H1 (cell line): ENCODE results near the gene GPRC5D. TPM values are rescaled to one million over a fixed set of nuclear protein-coding genes. Genes with fewer than 3 reads are reported as not detected.

Experiments used
- CTCF ChIA-PET: fragments of 300-600 bp; sonication (Branson Sonifier 250); formaldehyde crosslinking; loops from one replicate; lab custom pipeline; 2021; ENCODE audit not compliant: partially characterized antibody; lab: Charles Lee
- POLR2A ChIA-PET: fragments of 300-600 bp; sonication (Branson Sonifier 250); formaldehyde crosslinking; loops from one replicate; lab custom pipeline; 2021; ENCODE audit warnings: inconsistent platforms; ENCODE audit not compliant: partially characterized antibody; lab: Charles Lee
- DNase-seq, 2 experiments: peaks; one replicate each; pipeline versions ENCODE4 v3.0.0 to v3.0.0-alpha.2; 2010 to 2022; ENCODE audit warnings: low spot score in 2 of 2, low read depth in 1 of 2, mixed read lengths in 1 of 2
- FAIRE-seq: peaks from 2 replicates; lab custom pipeline; 2011; peaks lifted over from hg19 to GRCh38; lab: Jason Lieb, UNC
- H2AFZ ChIP-seq: 2 replicates; pipeline ENCODE4 v1.8.1; 2012; ENCODE audit warnings: low read length, inconsistent platforms
- H2AK5ac ChIP-seq: 2 replicates; pipeline ENCODE4 v1.6.1; 2013; ENCODE audit warnings: low read depth, low read length
- H2BK120ac ChIP-seq: replicated peaks from 2 replicates; pipeline ENCODE3; 2013; ENCODE audit warnings: low read depth, low read length, inconsistent platforms
- H2BK12ac ChIP-seq: 2 replicates; pipeline ENCODE4 v1.6.1; 2013; ENCODE audit warnings: low read depth, low read length
- H2BK15ac ChIP-seq: 2 replicates; pipeline ENCODE4 v1.6.1; 2013; ENCODE audit warnings: low read length
- H2BK20ac ChIP-seq: 2 replicates; pipeline ENCODE4 v1.6.1; 2013; ENCODE audit warnings: low read length
- H2BK5ac ChIP-seq: 2 replicates; pipeline ENCODE4 v1.6.1; 2013; ENCODE audit warnings: low read depth, low read length
- H3K14ac ChIP-seq: 2 replicates; pipeline ENCODE4 v1.6.1; 2013; ENCODE audit warnings: inconsistent platforms; ENCODE audit not compliant: insufficient read length
- H3K18ac ChIP-seq: 2 replicates; pipeline ENCODE4 v1.6.1; 2013; ENCODE audit warnings: low read length; ENCODE audit errors: extremely low read depth
- H3K23ac ChIP-seq: 2 replicates; pipeline ENCODE4 v1.6.1; 2013; ENCODE audit warnings: inconsistent platforms; ENCODE audit not compliant: insufficient read length
- H3K23me2 ChIP-seq: 2 replicates; pipeline ENCODE4 v1.6.1; 2013; ENCODE audit warnings: low read depth, low read length
- H3K27ac ChIP-seq: 2 replicates; pipeline ENCODE4 v1.6.1; 2011; ENCODE audit warnings: low read depth, low read length, inconsistent platforms
- H3K27me3 ChIP-seq, 4 experiments: replicated peaks in 1 of 4; 1 replicate in 1 of 4; 2 replicates in 3 of 4; pipeline versions ENCODE4 v1.6.1 to v1.8.1; 2011 to 2013; ENCODE audit warnings: low read length in 3 of 4, mild to moderate bottlenecking in 3 of 4, inconsistent platforms in 2 of 4, mixed read lengths in 2 of 4, moderate library complexity in 1 of 4; ENCODE audit not compliant: control insufficient read depth in 3 of 4, insufficient read depth in 3 of 4; ENCODE audit errors: extremely low read depth in 1 of 4
- H3K36me3 ChIP-seq, 4 experiments: 2 replicates each; pipeline versions ENCODE4 v1.6.1 to v1.8.1; 2011 to 2013; ENCODE audit warnings: mild to moderate bottlenecking in 4 of 4, low read length in 3 of 4, moderate library complexity in 2 of 4, control low read depth in 1 of 4, inconsistent platforms in 1 of 4; ENCODE audit not compliant: insufficient read depth in 4 of 4, control insufficient read depth in 2 of 4
- H3K4ac ChIP-seq: replicated peaks from 2 replicates; pipeline ENCODE3; 2013; ENCODE audit warnings: low read length, low read depth, mixed read lengths, inconsistent platforms; ENCODE audit not compliant: insufficient read length
- H3K4me1 ChIP-seq, 4 experiments: replicated peaks in 1 of 4; 1 replicate in 1 of 4; 2 replicates in 3 of 4; pipeline versions ENCODE4 v1.6.1 to v1.8.1; 2011 to 2013; ENCODE audit warnings: low read length in 3 of 4, inconsistent platforms in 2 of 4, mixed read lengths in 1 of 4; ENCODE audit not compliant: insufficient read depth in 4 of 4, control insufficient read depth in 3 of 4
- H3K4me2 ChIP-seq, 2 experiments: 2 replicates each; pipeline versions ENCODE4 v1.6.1 to v1.8.1; 2011 to 2013; ENCODE audit warnings: low read depth in 2 of 2, low read length in 2 of 2, control low read depth in 1 of 2, inconsistent platforms in 1 of 2, mild to moderate bottlenecking in 1 of 2; ENCODE audit not compliant: insufficient read depth in 1 of 2
- H3K4me3 ChIP-seq, 4 experiments: fragments of 200-600, 300-600 bp in 1 of 4; sonication (generic), shearing (Covaris generic), sonication (Bioruptor Twin) in 1 of 4; 2 replicates each; pipeline versions ENCODE4 v1.5.1 to v1.8.1; 2011 to 2016; ENCODE audit warnings: low read length in 4 of 4, low read depth in 3 of 4, control low read depth in 2 of 4, inconsistent platforms in 2 of 4, mild to moderate bottlenecking in 2 of 4, mixed read lengths in 1 of 4, moderate library complexity in 1 of 4; ENCODE audit not compliant: insufficient read depth in 2 of 4; ENCODE audit errors: extremely low read depth in 1 of 4
- H3K56ac ChIP-seq: replicated peaks from 2 replicates; pipeline ENCODE3; 2013; ENCODE audit warnings: low read depth, mild to moderate bottlenecking, mixed read lengths, low read length, inconsistent platforms; ENCODE audit not compliant: insufficient read length
- H3K79me1 ChIP-seq: 2 replicates; pipeline ENCODE4 v1.6.1; 2013; ENCODE audit warnings: low read depth, low read length, control low read depth
- H3K79me2 ChIP-seq, 2 experiments: 2 replicates each; pipeline versions ENCODE4 v1.6.1 to v1.8.1; 2012 to 2013; ENCODE audit warnings: low read length in 2 of 2, mild to moderate bottlenecking in 2 of 2, inconsistent platforms in 1 of 2; ENCODE audit not compliant: insufficient read depth in 2 of 2, control insufficient read depth in 1 of 2
- H3K9ac ChIP-seq, 4 experiments: replicated peaks in 1 of 4; 1 replicate in 1 of 4; 2 replicates in 3 of 4; pipeline versions ENCODE4 v1.6.1 to v1.8.1; 2011 to 2013; ENCODE audit warnings: low read depth in 3 of 4, low read length in 3 of 4, control low read depth in 2 of 4, mild to moderate bottlenecking in 2 of 4, moderate library complexity in 2 of 4, inconsistent platforms in 1 of 4; ENCODE audit errors: extremely low read depth in 1 of 4
- H3K9me3 ChIP-seq, 2 experiments: 2 replicates each; pipeline versions ENCODE4 v1.6.1 to v1.8.1; 2012 to 2013; ENCODE audit warnings: mild to moderate bottlenecking in 2 of 2, moderate library complexity in 2 of 2, control low read depth in 1 of 2, inconsistent platforms in 1 of 2, low read depth in 1 of 2, low read length in 1 of 2, mixed read lengths in 1 of 2; ENCODE audit not compliant: insufficient read depth in 2 of 2
- H4K20me1 ChIP-seq, 2 experiments: replicated peaks in 1 of 2; 2 replicates each; pipeline versions ENCODE3 to v1.8.1; 2011 to 2013; ENCODE audit warnings: inconsistent platforms in 2 of 2, low read length in 2 of 2, mild to moderate bottlenecking in 1 of 2; ENCODE audit not compliant: insufficient read depth in 2 of 2, control insufficient read depth in 1 of 2
- H4K5ac ChIP-seq: 2 replicates; pipeline ENCODE4 v1.6.1; 2013; ENCODE audit warnings: low read length, low read depth, mixed read lengths, inconsistent platforms; ENCODE audit not compliant: insufficient read length
- H4K8ac ChIP-seq: 2 replicates; pipeline ENCODE4 v1.8.0; 2013; ENCODE audit warnings: mild to moderate bottlenecking, moderate library complexity, low read length, inconsistent platforms; ENCODE audit not compliant: insufficient read depth; ENCODE audit errors: extremely low read depth
- H4K91ac ChIP-seq: replicated peaks from 2 replicates; pipeline ENCODE3; 2013; ENCODE audit warnings: low read length, mixed read lengths, inconsistent platforms; ENCODE audit not compliant: insufficient read length
- JUND ChIP-seq: IDR thresholded peaks from 2 replicates; pipeline ENCODE4 v1.6.1; 2011; ENCODE audit warnings: mild to moderate bottlenecking, improper control_type of control experiment, low read length
- PHF8 ChIP-seq: fragments of 200-600 bp; sonication (generic); conservative IDR thresholded peaks from 2 replicates; pipeline ENCODE4 v1.7.1; 2012; ENCODE audit warnings: low read depth, mild to moderate bottlenecking, inconsistent platforms, low read length, moderate library complexity
- RFX5 ChIP-seq: IDR thresholded peaks from 2 replicates; pipeline ENCODE4 v1.6.1; 2011; ENCODE audit warnings: low read depth, low read length, improper control_type of control experiment, borderline replicate concordance
- SP4 ChIP-seq: IDR thresholded peaks from 2 replicates; pipeline ENCODE4 v1.6.1; 2012; ENCODE audit warnings: low read length, inconsistent platforms
- TEAD4 ChIP-seq: IDR thresholded peaks from 2 replicates; pipeline ENCODE4 v1.6.1; 2012; ENCODE audit warnings: low read depth, low read length, inconsistent platforms, mixed read lengths
- WGBS, 2 experiments: shearing (Covaris generic) in 1 of 2; methylation state at CpG; one replicate each; pipeline versions ENCODE4 v1.1.6 to v1.1.7; 2013 to 2015; ENCODE audit warnings: low lambda C conversion rate in 2 of 2, mixed read lengths in 2 of 2, inconsistent platforms in 1 of 2, low coverage in 1 of 2, missing lambda C conversion rate in 1 of 2; ENCODE audit not compliant: insufficient replicate concordance in 2 of 2, insufficient coverage in 1 of 2, insufficient read length in 1 of 2; ENCODE audit errors: extremely low coverage in 1 of 2, missing lambda C conversion rate in 1 of 2; 5-methylcytosine and 5-hydroxymethylcytosine counted together
- polyA plus RNA-seq, 7 experiments: library from polyadenylated mRNA; depleted of rRNA in 3 of 7; stranded (reverse) in 5 of 7; unstranded in 2 of 7; fragments of >200 nt in 5 of 7; fragments of 200-250 nt in 2 of 7; gene quantifications; 1 replicate in 5 of 7; 2 replicates in 1 of 7; 4 replicates in 1 of 7; pipeline versions ENCODE4 v1.2.1 to v1.2.3, GENCODE V29; 2011 to 2013; ENCODE audit warnings: missing spikeins in 2 of 7, mixed read lengths in 2 of 7
- total RNA-seq: library from RNA; stranded (reverse); fragmentation: NEBNext Ultra II Directional; extraction: Animal tissue kit (Norgen Biotek cat#: 25700); gene quantifications from 2 replicates; pipeline ENCODE4 v1.2.1, GENCODE V29; 2021

Gene GPRC5D
- total and polyA plus RNA-seq, 2 of the 8 experiments (the other 6 are each of a cell fraction or from before 2014, with no cell fraction given) = 0.45 TPM; not detected in 1

- no peak overlapping the region for H3K27ac ChIP-seq
- H3K36me3 ChIP-seq = peaks cover 0 to 2% (median 0%) of the 10 kb centered on the region in 4 experiments; a peak in 2 of 8 replicates
- no peak overlapping the region for H2BK120ac ChIP-seq
- POLR2A ChIA-PET = no interaction called here
- H2AK5ac ChIP-seq = no peak overlapping the region
- H3K4ac ChIP-seq = no peak overlapping the region
- H3K4me2 ChIP-seq = no peak overlapping the region
- no peaks in the 10 kb centered on the region for H3K9me3 ChIP-seq
- H3K23me2 ChIP-seq = no peaks in the 10 kb centered on the region; the same call in 1 of the 2 replicates
- H3K79me2 ChIP-seq = no peaks in the 10 kb centered on the region
- DNase-seq = no peak
- no peak overlapping the region for H2AFZ ChIP-seq
- H3K4me1 ChIP-seq = no peaks in the 10 kb centered on the region
- H3K56ac ChIP-seq = no peak overlapping the region
- H3K79me1 ChIP-seq = no peaks in the 10 kb centered on the region
- H3K14ac ChIP-seq = no peak overlapping the region
- H2BK20ac ChIP-seq = no peak overlapping the region
- H3K27me3 ChIP-seq = no peaks in the 10 kb centered on the region
- no peak for FAIRE-seq
- H3K9ac ChIP-seq = no peak overlapping the region
- H4K91ac ChIP-seq = no peak overlapping the region
- no peak overlapping the region for H4K8ac ChIP-seq
- no peak overlapping the region for H3K4me3 ChIP-seq
- TF ChIP-seq SP4 (no peak), JUND (no peak), RFX5 (no peak), PHF8 (no peak), TEAD4 (no peak)
- CTCF ChIA-PET = interaction anchor here (0.7 to 1.1 kb wide), 4 partner anchors 8 to 246 kb away, joined by 3 to 5 read pairs (median 3); no protein-coding TSS in a partner anchor
- H3K18ac ChIP-seq = no peak overlapping the region
- H4K5ac ChIP-seq = no peak overlapping the region
- H4K20me1 ChIP-seq = no peaks in the 10 kb centered on the region
- no peak overlapping the region for H2BK15ac ChIP-seq
- 85 to 100% methylated on average over 1 to 4 of the region's 4 CpGs for WGBS, 2 experiments
- no peak overlapping the region for H3K23ac ChIP-seq
- H2BK5ac ChIP-seq = no peak overlapping the region
- no peak overlapping the region for H2BK12ac ChIP-seq
Measured at GRCh38 chr12:12965836-12966235, 13.9 kb upstream of the GPRC5D start.
